HG03025 (cell line): ENCODE data around the gene KRTAP5-9.
"Not testable (repeated sequence)": the region's sequence is repeated elsewhere in the genome, so short reads cannot be mapped to it uniquely, and the experiment has no call there.

Experiments used
- ATAC-seq: cut with Tn5 transposase; IDR thresholded peaks from one replicate; pipeline ENCODE4 v1.9.1; 2021; ENCODE audit warnings: mild to moderate bottlenecking, moderate library complexity; ENCODE audit not compliant: unreplicated experiment, low FRiP score

Gene KRTAP5-9

DNA sequence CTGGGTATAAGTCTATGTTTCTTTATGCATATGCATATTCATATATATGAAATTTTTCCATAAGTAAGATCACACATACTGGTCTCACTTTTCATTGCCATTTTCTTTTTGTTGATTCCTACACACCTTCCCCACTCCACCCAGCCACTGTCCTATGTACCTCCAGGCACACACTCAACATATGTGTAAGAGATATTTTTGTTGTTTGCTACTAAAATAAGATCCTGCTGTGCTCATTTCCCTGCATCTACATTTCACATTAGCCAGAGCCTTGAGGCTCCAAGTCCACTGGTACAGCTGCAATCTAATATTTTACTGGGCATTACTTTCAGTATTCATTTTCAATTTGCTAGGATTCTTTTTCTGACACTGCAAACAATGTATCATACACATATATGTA lies 9.0 kb downstream of the KRTAP5-9 start:
- no peak for ATAC-seq

DNA sequence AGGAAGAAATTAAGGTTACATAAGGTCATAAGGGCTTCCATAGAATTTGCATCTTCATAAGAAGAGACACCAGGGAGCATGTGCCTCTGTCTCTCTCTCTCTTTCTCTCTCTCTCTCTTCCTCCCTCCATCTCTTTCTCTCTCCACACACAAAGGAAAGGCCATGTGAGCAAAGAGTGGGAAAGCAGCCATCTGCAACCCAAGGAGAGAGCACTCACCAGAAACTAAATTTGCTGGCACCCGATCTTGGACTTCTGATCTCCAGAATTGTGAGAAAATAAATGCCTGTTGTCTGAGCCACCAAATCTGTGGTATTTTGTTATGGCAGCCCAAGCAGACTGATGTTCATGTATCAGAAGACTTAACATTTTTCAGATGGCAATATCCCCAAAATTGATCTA lies 10.8 kb downstream of the KRTAP5-9 start:
- no peak for ATAC-seq

DNA sequence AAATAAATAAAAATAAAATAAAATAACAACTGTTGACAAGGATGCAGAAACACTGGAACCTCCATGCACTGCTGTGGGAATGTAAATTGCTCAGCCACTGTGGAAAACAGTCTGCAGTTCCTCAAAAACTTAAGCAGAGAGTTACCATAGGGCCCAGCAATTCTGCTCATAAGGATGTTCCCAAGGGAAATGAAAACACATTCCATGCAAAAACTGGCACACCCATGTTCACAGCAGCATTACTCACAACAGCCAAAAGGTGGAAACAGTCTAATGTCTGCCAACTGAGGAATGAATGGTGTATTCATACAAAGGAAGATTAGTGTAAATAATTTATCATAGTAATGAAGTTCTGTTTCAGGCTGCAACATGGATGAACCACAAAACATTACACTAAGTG lies 13.9 kb downstream of the KRTAP5-9 start:
- no peak for ATAC-seq

DNA sequence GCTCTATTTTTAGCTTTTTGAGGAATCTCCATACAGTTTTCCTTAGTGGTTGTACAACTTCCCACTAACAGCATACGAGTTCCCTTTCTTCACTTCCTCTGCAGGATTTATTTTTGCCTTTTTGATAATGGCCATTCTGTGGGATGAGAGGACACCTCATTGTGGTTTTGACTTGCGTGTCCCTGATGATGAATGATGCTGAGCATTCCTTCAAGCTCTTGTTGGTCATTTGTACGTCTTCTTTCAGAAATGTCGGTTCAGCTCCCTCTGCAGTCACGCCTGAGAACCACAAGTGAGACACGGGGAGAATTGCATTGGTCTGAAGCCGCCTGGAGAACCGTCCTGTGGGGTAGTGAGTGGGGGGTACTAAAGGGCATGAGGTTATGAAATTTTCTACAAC lies 15.2 kb downstream of the KRTAP5-9 start:
- no peak for ATAC-seq

DNA sequence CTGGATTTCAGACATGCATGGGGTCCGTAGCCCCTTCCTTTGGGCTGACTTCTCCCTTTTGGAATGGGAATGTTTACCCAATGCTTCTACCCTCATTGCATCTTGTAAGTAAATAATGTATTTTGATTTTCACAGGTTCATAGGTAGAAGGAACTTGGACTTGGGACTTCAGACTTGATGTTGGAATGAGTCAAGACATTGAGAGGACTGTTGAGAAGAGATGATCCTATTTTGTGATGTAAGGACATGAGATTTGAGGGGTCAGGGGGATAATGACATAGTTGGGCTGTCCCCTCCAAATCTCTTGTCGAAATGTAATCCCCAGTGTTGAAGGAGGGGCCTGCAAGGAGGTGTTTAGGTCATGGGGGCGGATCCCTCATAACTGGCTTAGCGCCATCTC lies 16.2 kb downstream of the KRTAP5-9 start:
- no peak for ATAC-seq

DNA sequence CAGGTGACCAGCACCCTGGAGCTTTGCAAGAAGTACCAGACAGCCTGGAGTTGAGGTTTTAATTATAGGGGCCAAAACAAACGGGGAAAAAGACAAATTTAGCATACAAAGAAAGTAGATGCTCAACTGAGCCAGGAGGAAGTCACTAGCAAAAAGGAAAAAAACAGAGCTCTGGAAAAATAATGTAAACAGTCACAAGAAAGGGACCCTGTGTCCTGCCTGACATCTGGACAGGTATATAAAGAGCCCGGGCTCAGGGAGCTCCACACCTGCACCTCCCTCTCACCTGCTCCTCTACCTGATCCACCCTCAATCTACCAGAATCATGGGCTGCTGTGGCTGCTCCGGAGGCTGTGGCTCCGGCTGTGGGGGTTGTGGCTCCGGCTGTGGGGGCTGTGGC lies 17.0 kb downstream of the KRTAP5-9 start, which contains the start of gene KRTAP5-10:
TSS of gene KRTAP5-10 (plus strand) at position 301 of the 400 bp plus-strand sequence. CDS start at position 326, 25 bp downstream.
- no peak for ATAC-seq

DNA sequence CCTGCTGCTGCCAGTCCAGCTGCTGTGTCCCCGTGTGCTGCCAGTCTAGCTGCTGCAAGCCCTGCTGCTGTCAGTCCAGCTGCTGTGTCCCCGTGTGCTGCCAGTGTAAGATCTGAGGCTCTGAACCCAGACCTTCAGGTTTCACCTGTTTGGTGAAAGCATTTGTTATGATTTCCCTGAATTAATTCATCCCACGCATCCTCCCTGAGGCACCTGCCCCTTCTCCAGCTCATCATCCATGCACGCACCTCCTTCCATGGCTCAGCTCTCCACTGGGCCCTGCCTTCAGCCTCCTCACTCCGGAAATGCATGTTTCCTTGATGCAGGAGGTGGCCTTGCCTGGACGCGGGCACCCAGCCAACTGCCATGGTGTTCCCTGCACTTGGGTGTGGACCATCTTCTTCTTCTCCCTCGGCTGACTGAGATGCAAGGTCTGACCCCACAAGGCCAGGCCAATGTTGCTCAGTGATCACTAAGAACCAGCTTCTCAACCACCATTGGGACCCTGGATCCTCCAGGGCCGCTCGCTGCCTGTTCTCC lies 17.9 kb downstream of the KRTAP5-9 start:
- ATAC-seq = no peak

DNA sequence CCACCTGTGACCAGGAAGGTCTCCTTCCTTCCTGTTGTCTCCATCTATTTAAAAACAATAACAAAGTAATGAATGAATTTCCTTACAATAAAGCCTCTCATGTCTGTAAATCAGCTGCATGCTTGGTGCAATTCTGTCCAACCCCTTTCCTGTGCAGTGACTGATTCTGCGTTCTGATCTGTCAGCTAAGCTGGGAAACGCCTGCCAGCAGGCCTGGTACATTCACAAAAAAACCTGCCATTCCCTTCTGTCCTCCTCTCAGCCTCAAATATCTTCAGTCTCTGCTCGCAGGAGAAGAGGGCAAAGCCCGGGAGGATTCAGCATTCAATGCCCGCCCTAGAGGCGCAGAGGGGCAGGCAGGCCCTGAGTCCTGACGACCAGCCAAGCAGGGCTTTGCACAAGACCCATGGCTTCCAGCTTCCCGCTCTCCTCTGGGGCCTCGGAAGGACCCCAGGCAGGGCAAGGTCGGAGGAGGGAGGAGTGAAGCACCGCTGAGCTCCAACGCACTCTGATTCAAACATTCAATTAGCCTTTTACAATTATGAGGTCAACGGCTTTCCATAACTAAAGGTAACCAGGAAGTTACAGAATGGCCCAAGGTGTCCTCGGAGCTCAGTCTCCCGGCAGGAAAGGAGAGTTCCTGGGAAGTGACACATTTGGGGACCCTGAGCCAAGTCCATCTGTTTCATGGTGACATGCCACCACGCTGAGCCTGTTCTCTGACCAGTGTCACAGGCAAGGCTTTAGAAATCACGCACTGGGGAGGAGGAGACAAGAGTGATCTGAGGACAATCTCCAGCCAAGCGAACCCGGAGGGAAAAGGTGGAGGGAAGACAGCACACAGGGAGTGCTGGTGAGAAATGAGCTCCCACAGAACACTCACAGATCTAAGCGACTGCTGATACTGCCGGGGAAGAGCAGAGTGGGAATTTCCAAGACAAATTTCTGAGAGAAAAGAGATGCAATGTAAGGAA lies 18.7 kb downstream of the KRTAP5-9 start:
- not testable (repeated sequence) for ATAC-seq

DNA sequence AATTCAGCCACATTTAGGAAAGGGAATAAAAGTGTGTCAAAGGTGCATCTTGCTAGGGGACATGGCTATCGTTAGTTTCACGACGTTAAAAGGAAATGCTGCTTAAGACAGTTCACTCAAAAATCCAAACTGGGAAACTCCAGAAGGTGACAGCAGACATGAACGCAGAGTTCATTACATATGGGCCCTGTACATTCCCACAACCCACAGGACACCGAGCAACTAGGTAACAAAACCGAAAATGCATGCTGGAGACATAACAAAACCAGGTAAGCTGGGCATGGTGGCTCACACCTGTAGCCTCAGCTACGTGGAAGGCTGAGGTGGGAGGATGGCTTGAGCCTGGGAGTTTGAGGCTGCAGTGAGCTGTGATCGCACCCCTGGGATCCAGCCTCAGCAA lies 19.4 kb downstream of the KRTAP5-9 start:
- not testable (repeated sequence) for ATAC-seq

DNA sequence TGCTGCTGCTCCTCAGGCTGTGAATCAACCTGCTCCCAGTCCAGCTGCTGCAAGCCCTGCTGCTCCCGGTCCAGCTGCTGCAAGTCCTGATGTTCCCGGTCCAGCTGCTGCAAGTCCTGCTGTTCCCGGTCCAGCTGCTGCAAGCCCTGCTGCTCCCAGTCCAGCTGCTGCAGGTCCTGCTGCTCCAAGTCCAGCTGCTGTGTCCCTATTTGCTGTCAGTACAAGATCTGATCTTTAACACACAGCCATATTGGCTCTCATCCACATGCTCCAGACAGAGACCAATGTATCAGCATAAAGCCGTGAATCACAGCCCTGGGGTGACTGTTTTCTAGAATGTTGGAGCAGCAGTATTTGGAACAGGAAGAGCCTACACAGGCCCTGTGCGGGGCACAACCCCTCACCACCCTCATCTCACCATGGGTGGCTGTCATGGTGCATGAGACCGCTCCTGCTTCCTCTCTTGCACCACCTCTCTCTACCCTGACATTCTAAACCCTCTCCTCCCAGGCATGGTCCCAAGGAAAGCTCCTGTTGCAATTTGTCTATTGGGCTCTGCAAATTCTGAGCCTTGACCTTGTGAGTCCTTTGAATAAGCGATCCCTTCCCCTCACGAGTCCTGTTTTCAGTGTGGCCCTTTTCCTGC lies 20.6 kb downstream of the KRTAP5-9 start:
- ATAC-seq = no peak

DNA sequence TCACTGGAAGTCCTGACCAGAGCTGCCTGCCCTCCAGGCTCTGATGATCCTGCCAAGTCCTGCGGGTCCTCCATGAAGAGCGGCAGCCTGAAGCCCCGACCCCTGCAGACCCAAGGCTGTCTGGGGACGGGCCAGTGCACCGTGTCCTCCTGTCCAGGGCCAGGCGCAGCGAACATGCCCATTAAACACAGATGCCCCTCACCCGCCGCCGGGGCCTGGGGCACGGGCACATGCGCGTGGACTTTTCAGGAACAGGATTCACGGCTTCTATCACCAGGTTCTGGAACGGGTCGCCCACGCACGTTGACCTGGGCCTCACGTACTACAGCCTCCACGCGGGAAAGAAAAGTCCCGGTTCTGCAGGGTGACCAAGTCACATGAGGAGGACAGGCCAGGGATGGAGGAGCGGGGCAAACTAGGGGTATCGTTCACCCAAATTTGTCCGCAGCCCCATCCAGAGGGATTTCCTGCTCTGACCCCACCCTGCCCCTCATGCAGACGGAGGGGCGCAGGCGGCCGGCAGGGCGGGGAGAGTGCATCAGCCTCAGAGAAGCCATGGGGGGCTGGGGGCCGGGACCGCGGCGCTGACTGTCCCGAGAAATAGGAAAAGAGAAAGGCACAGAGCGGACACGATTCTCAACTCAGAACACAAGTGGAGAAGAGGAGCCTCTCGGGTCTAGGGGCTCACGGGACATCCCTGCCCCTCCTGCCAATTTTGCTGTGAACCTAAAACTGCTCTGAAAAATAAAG lies 23.1 kb downstream of the KRTAP5-9 start:
- ATAC-seq = not testable (repeated sequence)

DNA sequence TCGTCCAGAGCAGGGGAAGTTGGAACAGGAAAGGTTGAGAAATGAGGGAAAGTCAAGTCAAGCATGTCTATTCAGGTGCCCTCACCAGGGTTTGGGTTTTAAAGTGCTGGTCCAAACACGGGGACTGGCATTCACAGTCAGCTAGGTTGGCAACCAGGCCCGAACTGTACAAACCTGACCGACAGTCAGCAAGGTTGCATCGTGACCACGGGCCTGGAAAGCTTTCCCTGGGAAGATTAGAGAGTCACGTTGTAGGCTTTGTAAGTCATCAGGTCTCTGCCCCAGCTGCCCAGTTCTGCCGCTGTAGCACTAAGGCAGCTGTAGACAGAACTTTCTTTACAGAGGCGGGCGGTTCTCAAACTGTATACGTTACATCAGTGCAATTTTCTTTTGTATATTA lies 24.6 kb downstream of the KRTAP5-9 start:
- no peak for ATAC-seq

DNA sequence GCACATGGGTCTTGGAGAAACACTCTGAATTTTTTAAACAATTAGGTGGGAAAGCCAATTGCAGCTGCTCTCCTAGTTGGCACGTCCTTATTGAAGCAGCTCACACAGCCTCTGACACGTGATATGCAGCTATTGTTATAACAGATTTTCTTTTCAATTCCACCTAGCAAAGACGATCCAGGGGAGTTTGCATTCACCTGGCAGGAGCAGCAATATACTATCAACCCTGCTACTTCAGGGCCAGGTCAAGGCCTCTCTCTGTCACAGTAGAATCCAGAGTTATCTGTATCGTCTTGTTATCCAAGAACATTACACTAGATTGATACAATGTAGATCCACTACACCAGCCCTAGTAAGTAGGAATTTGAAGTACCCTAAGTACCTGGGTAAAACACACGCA lies 26.2 kb downstream of the KRTAP5-9 start:
- no peak for ATAC-seq

DNA sequence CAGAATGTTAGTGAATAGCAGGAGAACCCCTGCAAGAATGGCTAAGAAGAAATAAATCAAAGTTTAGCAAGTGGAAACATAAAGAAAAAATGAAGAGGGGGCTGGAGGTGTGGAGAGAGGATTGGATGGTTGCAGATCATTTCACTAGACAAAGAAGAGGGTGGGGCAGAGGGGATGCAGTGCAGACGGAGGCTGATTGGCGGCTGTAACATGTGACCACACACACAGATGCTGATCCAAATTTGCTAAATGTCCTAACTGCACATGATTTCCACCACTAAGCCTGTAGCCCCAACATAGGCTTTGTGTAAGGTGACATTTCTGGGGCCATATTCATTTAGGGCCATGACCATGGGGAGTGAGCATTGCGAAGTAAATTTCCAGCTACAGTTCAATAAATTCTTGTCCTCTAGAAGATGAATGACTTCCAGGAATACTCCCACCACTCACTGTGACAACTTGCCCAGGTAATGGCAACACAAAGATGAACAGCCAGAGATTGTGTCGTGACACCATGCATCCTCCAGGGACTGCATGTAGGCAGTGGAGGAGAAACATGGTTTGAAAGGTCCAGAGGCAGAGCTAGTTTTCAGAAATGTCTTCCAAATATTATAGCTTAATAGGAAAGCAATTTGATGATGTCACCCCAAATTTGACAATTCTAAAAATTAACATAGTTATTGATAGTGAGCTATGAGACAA lies 27.7 kb downstream of the KRTAP5-9 start:
- ATAC-seq = no peak

DNA sequence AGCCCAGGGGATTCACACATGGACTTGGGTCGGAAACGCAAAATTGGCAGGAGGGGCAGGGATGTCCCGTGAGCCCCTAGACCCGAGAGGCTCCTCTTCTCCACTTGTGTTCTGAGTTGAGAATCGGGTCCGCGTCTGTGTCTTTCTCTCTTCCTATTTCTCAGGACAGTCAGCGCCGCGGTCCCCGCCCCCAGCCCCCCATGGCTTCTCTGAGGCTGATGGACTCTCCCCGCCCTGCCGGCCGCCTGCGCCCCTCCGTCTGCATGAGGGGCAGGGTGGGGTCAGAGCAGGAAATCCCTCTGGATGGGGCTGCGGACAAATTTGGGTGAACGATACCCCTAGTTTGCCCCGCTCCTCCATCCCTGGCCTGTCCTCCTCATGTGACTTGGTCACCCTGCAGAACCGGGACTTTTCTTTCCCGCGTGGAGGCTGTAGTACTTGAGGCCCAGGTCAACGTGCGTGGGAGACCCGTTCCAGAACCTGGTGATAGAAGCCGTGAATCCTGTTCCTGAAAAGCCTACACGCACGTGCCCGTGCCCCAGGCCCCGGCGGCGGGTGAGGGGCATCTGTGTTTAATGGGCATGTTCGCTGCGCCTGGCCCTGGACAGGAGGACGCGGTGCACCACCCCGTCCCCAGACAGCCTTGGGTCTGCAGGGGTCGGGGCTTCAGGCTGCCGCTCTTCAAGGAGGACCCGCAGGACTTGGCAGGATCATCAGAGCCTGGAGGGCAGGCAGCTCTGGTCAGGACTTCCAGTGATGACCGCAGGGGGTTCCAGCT lies 28.7 kb downstream of the KRTAP5-9 start:
- ATAC-seq = not testable (repeated sequence)

DNA sequence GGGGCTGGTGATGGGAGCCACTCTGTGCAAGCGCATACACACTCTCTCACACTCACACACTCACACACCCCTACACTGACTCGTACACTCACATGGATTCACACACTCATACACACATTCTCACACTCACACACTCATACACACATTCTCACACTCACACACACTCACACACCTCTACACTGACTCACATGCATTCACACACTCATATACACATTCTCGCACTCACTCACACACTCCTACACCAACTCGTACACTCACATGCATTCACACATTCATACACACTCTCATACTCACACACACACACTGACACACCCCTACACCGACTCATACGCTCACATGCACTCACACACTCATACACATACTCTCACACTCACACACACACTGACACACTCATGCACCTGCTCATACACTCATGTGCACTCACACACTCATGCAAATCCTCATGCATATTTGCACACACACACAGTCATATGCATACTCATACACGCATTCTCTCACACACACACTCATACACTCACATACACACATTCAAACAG lies 29.3 kb downstream of the KRTAP5-9 start:
- ATAC-seq = no peak

DNA sequence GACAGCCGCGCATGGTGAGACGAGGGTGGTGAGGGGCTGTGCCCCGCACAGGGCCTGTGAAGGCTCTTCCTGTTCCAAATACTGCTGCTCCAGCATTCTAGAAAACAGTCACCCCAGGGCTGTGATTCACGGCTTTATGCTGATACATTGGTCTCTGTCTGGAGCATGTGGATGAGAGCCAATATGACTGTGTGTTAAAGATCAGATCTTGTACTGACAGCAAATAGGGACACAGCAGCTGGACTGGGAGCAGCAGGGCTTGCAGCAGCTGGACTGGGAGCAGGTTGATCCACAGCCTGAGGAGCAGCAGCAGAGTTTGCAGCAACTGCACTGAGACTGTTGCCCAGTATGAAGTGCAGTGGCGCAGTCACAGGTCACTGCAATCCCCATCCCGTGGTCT lies 31.3 kb downstream of the KRTAP5-9 start:
- not testable (repeated sequence) for ATAC-seq

DNA sequence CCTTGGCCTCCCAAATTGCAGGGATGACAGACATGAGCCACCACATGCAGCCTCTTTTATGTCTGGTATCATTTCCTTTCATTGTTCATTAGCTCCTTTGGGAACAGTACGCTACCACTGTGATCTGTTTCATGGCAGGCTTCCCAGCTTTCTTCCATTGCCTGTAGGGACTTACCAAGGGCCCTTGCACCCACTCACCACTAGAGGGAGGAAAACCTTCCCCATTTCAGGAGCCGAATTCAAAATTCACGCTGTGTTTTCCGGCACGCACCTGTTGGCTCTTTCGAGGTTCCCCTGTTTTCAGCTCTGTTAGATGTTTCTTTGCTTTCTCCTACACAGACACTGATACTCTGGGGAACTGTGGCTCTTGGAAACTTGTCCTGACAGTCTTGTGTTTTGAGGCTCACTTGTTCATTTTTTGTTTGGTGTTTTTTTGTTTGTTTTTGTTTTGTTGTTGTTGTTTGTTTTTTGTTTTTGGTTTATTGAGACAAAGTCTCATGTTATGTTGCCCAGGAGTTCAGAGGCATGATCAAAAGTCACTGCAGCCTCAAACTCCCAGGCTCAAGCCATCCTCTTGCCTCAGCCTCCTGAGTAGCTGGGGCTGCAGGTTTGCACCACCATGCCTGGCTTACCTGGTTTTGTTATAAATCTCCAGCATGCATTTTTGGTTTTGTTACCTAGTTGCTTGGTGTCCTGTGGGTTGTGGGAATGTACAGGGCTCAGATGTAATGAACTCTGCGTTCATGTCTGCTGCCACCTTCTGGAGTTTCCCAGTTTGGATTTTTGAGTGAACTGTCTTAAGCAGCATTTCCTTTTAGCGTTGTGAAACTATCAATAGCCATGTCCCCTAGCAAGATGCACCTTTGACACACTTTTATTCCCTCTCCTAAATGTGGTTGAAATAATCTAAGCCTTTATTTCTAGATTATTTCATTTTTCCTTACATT lies 32.1 kb downstream of the KRTAP5-9 start:
- no peak for ATAC-seq
